EH (cell line): ENCODE measurements around the gene PKNOX2.

Source experiments
- DNase-seq: peaks from one replicate; pipeline ENCODE4 v3.0.0-alpha.2; 2015; ENCODE audit warnings: low read depth

Gene PKNOX2

GRCh38 chr11:125341676-125342075 lies 177.1 kb downstream of the PKNOX2 start:
- DNase-seq = no peak

GRCh38 chr11:125342281-125342930 lies 177.9 kb downstream of the PKNOX2 start:
- DNase-seq = no peak

- no peak for DNase-seq
Observed at GRCh38 chr11:125343086-125343717, 178.7 kb downstream of the PKNOX2 start.

GRCh38 chr11:125343718-125344131 lies 179.2 kb downstream of the PKNOX2 start:
- no peak for DNase-seq

- DNase-seq = no peak
Observed at GRCh38 chr11:125344846-125345420, 180.4 kb downstream of the PKNOX2 start.

- peak; percentile 56 for DNase-seq
Observed at GRCh38 chr11:125345421-125346178, 181.0 kb downstream of the PKNOX2 start.

- DNase-seq = no peak
Observed at GRCh38 chr11:125346179-125346530, 181.6 kb downstream of the PKNOX2 start.

- DNase-seq = no peak
Observed at GRCh38 chr11:125346565-125347260, 182.2 kb downstream of the PKNOX2 start.

GRCh38 chr11:125347261-125347585 lies 182.7 kb downstream of the PKNOX2 start:
- DNase-seq = no peak

GRCh38 chr11:125348141-125348651 lies 183.6 kb downstream of the PKNOX2 start:
- DNase-seq = no peak

- peak; percentile 48 for DNase-seq
Observed at GRCh38 chr11:125348674-125349309, 184.2 kb downstream of the PKNOX2 start.

GRCh38 chr11:125350206-125351032 lies 185.9 kb downstream of the PKNOX2 start:
- no peak for DNase-seq

GRCh38 chr11:125351033-125351867 lies 186.7 kb downstream of the PKNOX2 start:
- DNase-seq = no peak

GRCh38 chr11:125351868-125352250 lies 187.3 kb downstream of the PKNOX2 start:
- no peak for DNase-seq

- no peak for DNase-seq
Observed at GRCh38 chr11:125356797-125357196, 192.2 kb downstream of the PKNOX2 start.

GRCh38 chr11:125357551-125357950 lies 193.0 kb downstream of the PKNOX2 start:
- no peak for DNase-seq

GRCh38 chr11:125358254-125358840 lies 193.8 kb downstream of the PKNOX2 start:
- DNase-seq = peak; percentile 64

GRCh38 chr11:125359130-125359529 lies 194.6 kb downstream of the PKNOX2 start:
- DNase-seq = no peak

- no peak for DNase-seq
Observed at GRCh38 chr11:125360066-125360465, 195.5 kb downstream of the PKNOX2 start.
